Endometrial microvascular endothelial cells (primary cell): Measurements from ENCODE around the gene PF4V1. TPM values are rescaled to one million over a fixed set of nuclear protein-coding genes. Genes with fewer than 3 reads are reported as not detected.

Source experiments
- in situ Hi-C: cut with HindIII; loops from 2 replicates; pipeline ENCODE4 v1.10.0; 2017; ENCODE audit warnings: low sequenced_read_pairs, low pct_unique_long_range_greater_than_20kb; ENCODE audit errors: inconsistent ontology term
- total RNA-seq: library from RNA; depleted of rRNA; stranded (reverse); fragments of >200 nt; gene quantifications from one replicate; pipeline ENCODE4 v1.2.3, GENCODE V29; 2015; ENCODE audit errors: inconsistent ontology term

Gene PF4V1
- total RNA-seq, 1 donor from 2014 or later: 0.65 TPM

GRCh38 chr4:73843369-73843768, 9.7 kb upstream of the PF4V1 start:
- in situ Hi-C loops: no loop called here

GRCh38 chr4:73844345-73844744, 8.8 kb upstream of the PF4V1 start:
- in situ Hi-C loops: no loop called here

- in situ Hi-C loops: no loop called here
These were observed 8.3 kb upstream of the PF4V1 start for GRCh38 chr4:73844806-73845205.

- in situ Hi-C loops: no loop called here
These were observed 5.4 kb upstream of the PF4V1 start for GRCh38 chr4:73847526-73848182.

GRCh38 chr4:73848183-73848777, 4.8 kb upstream of the PF4V1 start:
- in situ Hi-C loops: no loop called here

- in situ Hi-C loops: no loop called here
These were observed 2.7 kb upstream of the PF4V1 start for GRCh38 chr4:73850261-73850970.

- in situ Hi-C loops: no loop called here
These were observed 1.8 kb upstream of the PF4V1 start for GRCh38 chr4:73851293-73851692.

GRCh38 chr4:73852771-73853170, 325 bp upstream of the PF4V1 start:
- in situ Hi-C loops: no loop called here

- in situ Hi-C loops: no loop called here
These were observed 800 bp downstream of the PF4V1 start for GRCh38 chr4:73853718-73854473.

GRCh38 chr4:73855406-73855805, 2.3 kb downstream of the PF4V1 start:
- in situ Hi-C loops: no loop called here

- in situ Hi-C loops: no loop called here
These were observed 3.4 kb downstream of the PF4V1 start for GRCh38 chr4:73856518-73856917.

GRCh38 chr4:73859614-73860088, 6.6 kb downstream of the PF4V1 start:
- in situ Hi-C loops: no loop called here

- in situ Hi-C loops: no loop called here
These were observed 7.1 kb downstream of the PF4V1 start for GRCh38 chr4:73860181-73860580.

GRCh38 chr4:73860917-73861316, 7.8 kb downstream of the PF4V1 start:
- in situ Hi-C loops: no loop called here

- in situ Hi-C loops: no loop called here
These were observed 9.2 kb downstream of the PF4V1 start for GRCh38 chr4:73862322-73862721.

GRCh38 chr4:73864365-73864764, 11.3 kb downstream of the PF4V1 start:
- in situ Hi-C loops: no loop called here

GRCh38 chr4:73864961-73865360, 11.9 kb downstream of the PF4V1 start:
- in situ Hi-C loops: no loop called here

GRCh38 chr4:73865431-73866096, 12.5 kb downstream of the PF4V1 start:
- in situ Hi-C loops: no loop called here

- in situ Hi-C loops: no loop called here
These were observed 13.2 kb downstream of the PF4V1 start for GRCh38 chr4:73866246-73866645.
